Left ventricle myocardium superior (tissue), 1 donor: ENCODE results near the gene ATIC. TPM values are rescaled to one million over a fixed set of nuclear protein-coding genes. Genes with fewer than 3 reads are reported as not detected.
"Not testable (repeated sequence)": the region's sequence is repeated elsewhere in the genome, so short reads cannot be mapped to it uniquely, and the experiment has no call there.

Source experiments
- ATAC-seq: fragments of 200-7000 bp; cut with Tn5 transposase; one replicate; pipeline ENCODE4 v1.9.1; 2020; ENCODE audit warnings: mild to moderate bottlenecking, moderate library complexity
- DNase-seq: peaks from one replicate; pipeline ENCODE4 v3.0.0-alpha.2; 2020
- intact Hi-C: fragments of 100-400 bp; cut with micrococcal nuclease; formaldehyde crosslinking; loops from one replicate; pipeline ENCODE4 v1.11.0; 2022
- total RNA-seq: library from RNA; stranded (reverse); fragmentation: NEBNext Ultra II Directional; extraction: Animal tissue kit (Norgen Biotek cat#: 25700); gene quantifications from one replicate; pipeline ENCODE4 v1.2.1, GENCODE V29; 2021
- donor health status: DM: no; HTN: yes; CAD: no; lungs with severe emphysema.

ATIC gene
- total RNA-seq, 1 donor from 2014 or later = 59.5 TPM

GRCh38 chr2:215358312-215358845, 46.5 kb downstream of the ATIC start:
- intact Hi-C loops = no loop called here
- DNase-seq (no peak), ATAC-seq (no peak)

- intact Hi-C loops = no loop called here
- ATAC-seq (no peak), DNase-seq (no peak)
Measured at GRCh38 chr2:215358891-215359575, 47.2 kb downstream of the ATIC start.

GRCh38 chr2:215359576-215359922, 47.7 kb downstream of the ATIC start:
- intact Hi-C loops = no loop called here
- DNase-seq (no peak), ATAC-seq (no peak)

GRCh38 chr2:215360059-215360458, 48.2 kb downstream of the ATIC start:
- intact Hi-C loops, DNase-seq, ATAC-seq: not testable (repeated sequence)

GRCh38 chr2:215360596-215360995, 48.7 kb downstream of the ATIC start:
- intact Hi-C loops = no loop called here
- no peak for ATAC-seq
- no peak for DNase-seq

- ATAC-seq (no peak), DNase-seq (no peak)
- intact Hi-C loops = no loop called here
Measured at GRCh38 chr2:215361211-215361875, 49.5 kb downstream of the ATIC start.

GRCh38 chr2:215361876-215362561, 50.2 kb downstream of the ATIC start:
- ATAC-seq (no peak), DNase-seq (no peak)
- intact Hi-C loops = no loop called here

GRCh38 chr2:215362562-215362904, 50.7 kb downstream of the ATIC start:
- DNase-seq (no peak), ATAC-seq (no peak)
- intact Hi-C loops = no loop called here

- DNase-seq = no peak
- intact Hi-C loops = no loop called here
- no peak for ATAC-seq
Measured at GRCh38 chr2:215363039-215363438, 51.2 kb downstream of the ATIC start.

GRCh38 chr2:215363461-215364156, 51.8 kb downstream of the ATIC start:
- DNase-seq = no peak
- intact Hi-C loops = no loop called here
- ATAC-seq = no peak

GRCh38 chr2:215364157-215365155, 52.6 kb downstream of the ATIC start:
- DNase-seq (no peak), ATAC-seq (no peak)
- intact Hi-C loops = no loop called here

- intact Hi-C loops = no loop called here
- DNase-seq (no peak), ATAC-seq (no peak)
Measured at GRCh38 chr2:215365184-215365658, 53.4 kb downstream of the ATIC start.

- DNase-seq = no peak
- intact Hi-C loops = no loop called here
- no peak for ATAC-seq
Measured at GRCh38 chr2:215366440-215367032, 54.7 kb downstream of the ATIC start.

GRCh38 chr2:215367662-215368492, 56.0 kb downstream of the ATIC start:
- intact Hi-C loops = no loop called here
- no peak for ATAC-seq
- no peak for DNase-seq

GRCh38 chr2:215368493-215368809, 56.6 kb downstream of the ATIC start:
- DNase-seq = no peak
- intact Hi-C loops = no loop called here
- no peak for ATAC-seq

- intact Hi-C loops = no loop called here
- ATAC-seq (no peak), DNase-seq (no peak)
Measured at GRCh38 chr2:215369181-215369760, 57.4 kb downstream of the ATIC start.
